Measurements from ENCODE around the gene NEGR1. TPM values are rescaled to one million over a fixed set of nuclear protein-coding genes. Genes with fewer than 3 reads are reported as not detected.

NEGR1 gene
- total and polyA plus RNA-seq, 9 of the 15 experiments (the other 6 are each of a cell fraction or from before 2014, with no cell fraction given), result not detected

DNA sequence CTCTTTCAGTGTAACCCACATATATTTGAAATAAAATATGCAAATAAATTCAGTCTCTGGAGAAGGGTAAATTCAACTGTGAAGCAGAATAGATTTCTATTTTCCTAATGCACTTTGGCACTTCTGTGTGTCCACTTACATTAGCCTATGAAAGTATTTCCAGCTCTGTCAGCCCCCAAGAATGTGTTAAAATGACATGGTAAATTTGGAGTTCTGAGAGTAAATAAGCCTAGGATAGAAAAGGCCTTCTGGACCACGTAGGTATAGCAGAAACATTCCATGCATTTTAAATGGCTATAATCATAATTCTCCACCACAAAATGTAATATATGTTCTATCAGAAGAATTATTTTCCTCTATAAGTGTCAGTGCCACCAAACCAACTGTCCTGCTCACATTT is 276.2 kb downstream of the NEGR1 start:
- in situ Hi-C loops (cut with MboI), result no loop called here

More for the DNA sequence above, 276.2 kb downstream of the NEGR1 start:
- no peak overlapping the region for H2AFZ ChIP-seq (ENCODE audit: low read depth, low read length)
- TF ChIP-seq CCNT2 (IDR thresholded peaks at IDR 0.05; ENCODE audit: borderline replicate concordance, extremely low read depth, insufficient read length, low read depth, low read length) (no peak), STAT5B (CRISPR knock-in tag; IDR thresholded peaks at IDR 0.05) (no peak), KDM5B (IDR thresholded peaks at IDR 0.05; ENCODE audit: insufficient replicate concordance, low read depth, low read length) (no peak), STAG1 (CRISPR knock-in tag; IDR thresholded peaks at IDR 0.05; ENCODE audit: borderline replicate concordance) (no peak), ZNF316 (IDR thresholded peaks at IDR 0.05) (no peak), ZNF561 (CRISPR knock-in tag; conservative IDR thresholded peaks at IDR 0.05) (no peak), ELF1 (tag; IDR thresholded peaks at IDR 0.05) (no peak), ZNF175 (CRISPR knock-in tag; IDR thresholded peaks at IDR 0.05; ENCODE audit: low read depth) (no peak), GABPA (tag; conservative IDR thresholded peaks at IDR 0.05; ENCODE audit: low read depth) (no peak)
- TF ChIP-seq, protein P1, sequence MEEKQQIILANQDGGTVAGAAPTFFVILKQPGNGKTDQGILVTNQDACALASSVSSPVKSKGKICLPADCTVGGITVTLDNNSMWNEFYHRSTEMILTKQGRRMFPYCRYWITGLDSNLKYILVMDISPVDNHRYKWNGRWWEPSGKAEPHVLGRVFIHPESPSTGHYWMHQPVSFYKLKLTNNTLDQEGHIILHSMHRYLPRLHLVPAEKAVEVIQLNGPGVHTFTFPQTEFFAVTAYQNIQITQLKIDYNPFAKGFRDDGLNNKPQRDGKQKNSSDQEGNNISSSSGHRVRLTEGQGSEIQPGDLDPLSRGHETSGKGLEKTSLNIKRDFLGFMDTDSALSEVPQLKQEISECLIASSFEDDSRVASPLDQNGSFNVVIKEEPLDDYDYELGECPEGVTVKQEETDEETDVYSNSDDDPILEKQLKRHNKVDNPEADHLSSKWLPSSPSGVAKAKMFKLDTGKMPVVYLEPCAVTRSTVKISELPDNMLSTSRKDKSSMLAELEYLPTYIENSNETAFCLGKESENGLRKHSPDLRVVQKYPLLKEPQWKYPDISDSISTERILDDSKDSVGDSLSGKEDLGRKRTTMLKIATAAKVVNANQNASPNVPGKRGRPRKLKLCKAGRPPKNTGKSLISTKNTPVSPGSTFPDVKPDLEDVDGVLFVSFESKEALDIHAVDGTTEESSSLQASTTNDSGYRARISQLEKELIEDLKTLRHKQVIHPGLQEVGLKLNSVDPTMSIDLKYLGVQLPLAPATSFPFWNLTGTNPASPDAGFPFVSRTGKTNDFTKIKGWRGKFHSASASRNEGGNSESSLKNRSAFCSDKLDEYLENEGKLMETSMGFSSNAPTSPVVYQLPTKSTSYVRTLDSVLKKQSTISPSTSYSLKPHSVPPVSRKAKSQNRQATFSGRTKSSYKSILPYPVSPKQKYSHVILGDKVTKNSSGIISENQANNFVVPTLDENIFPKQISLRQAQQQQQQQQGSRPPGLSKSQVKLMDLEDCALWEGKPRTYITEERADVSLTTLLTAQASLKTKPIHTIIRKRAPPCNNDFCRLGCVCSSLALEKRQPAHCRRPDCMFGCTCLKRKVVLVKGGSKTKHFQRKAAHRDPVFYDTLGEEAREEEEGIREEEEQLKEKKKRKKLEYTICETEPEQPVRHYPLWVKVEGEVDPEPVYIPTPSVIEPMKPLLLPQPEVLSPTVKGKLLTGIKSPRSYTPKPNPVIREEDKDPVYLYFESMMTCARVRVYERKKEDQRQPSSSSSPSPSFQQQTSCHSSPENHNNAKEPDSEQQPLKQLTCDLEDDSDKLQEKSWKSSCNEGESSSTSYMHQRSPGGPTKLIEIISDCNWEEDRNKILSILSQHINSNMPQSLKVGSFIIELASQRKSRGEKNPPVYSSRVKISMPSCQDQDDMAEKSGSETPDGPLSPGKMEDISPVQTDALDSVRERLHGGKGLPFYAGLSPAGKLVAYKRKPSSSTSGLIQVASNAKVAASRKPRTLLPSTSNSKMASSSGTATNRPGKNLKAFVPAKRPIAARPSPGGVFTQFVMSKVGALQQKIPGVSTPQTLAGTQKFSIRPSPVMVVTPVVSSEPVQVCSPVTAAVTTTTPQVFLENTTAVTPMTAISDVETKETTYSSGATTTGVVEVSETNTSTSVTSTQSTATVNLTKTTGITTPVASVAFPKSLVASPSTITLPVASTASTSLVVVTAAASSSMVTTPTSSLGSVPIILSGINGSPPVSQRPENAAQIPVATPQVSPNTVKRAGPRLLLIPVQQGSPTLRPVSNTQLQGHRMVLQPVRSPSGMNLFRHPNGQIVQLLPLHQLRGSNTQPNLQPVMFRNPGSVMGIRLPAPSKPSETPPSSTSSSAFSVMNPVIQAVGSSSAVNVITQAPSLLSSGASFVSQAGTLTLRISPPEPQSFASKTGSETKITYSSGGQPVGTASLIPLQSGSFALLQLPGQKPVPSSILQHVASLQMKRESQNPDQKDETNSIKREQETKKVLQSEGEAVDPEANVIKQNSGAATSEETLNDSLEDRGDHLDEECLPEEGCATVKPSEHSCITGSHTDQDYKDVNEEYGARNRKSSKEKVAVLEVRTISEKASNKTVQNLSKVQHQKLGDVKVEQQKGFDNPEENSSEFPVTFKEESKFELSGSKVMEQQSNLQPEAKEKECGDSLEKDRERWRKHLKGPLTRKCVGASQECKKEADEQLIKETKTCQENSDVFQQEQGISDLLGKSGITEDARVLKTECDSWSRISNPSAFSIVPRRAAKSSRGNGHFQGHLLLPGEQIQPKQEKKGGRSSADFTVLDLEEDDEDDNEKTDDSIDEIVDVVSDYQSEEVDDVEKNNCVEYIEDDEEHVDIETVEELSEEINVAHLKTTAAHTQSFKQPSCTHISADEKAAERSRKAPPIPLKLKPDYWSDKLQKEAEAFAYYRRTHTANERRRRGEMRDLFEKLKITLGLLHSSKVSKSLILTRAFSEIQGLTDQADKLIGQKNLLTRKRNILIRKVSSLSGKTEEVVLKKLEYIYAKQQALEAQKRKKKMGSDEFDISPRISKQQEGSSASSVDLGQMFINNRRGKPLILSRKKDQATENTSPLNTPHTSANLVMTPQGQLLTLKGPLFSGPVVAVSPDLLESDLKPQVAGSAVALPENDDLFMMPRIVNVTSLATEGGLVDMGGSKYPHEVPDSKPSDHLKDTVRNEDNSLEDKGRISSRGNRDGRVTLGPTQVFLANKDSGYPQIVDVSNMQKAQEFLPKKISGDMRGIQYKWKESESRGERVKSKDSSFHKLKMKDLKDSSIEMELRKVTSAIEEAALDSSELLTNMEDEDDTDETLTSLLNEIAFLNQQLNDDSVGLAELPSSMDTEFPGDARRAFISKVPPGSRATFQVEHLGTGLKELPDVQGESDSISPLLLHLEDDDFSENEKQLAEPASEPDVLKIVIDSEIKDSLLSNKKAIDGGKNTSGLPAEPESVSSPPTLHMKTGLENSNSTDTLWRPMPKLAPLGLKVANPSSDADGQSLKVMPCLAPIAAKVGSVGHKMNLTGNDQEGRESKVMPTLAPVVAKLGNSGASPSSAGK (IDR thresholded peaks at IDR 0.05), result no peak
- CTCF ChIA-PET (ENCODE audit: low intra/inter-chr PET ratio), result no interaction called here
- FAIRE-seq, result no peak
- H3K9me3 ChIP-seq (replicated peaks; ENCODE audit: control insufficient read depth, insufficient read depth, low read depth, low read length), result no peaks in the 10 kb centered on the region
- no peaks in the 10 kb centered on the region for H3K79me2 ChIP-seq (ENCODE audit: control insufficient read depth, insufficient read depth, low read length)
- H3K27ac ChIP-seq (ENCODE audit: extremely low read depth, low read depth, low read length), result no peak overlapping the region
- intact Hi-C loops (cut with micrococcal nuclease), result no loop called here
- no peaks in the 10 kb centered on the region for H3K9me1 ChIP-seq (ENCODE audit: control insufficient read depth, insufficient read depth, low read length)
- WGBS (ENCODE audit: insufficient coverage, low coverage, missing lambda C conversion rate), result 0% methylated on average over 1 of the region's 1 CpG
- ATAC-seq, result no peak
- no peaks in the 10 kb centered on the region for H3K27me3 ChIP-seq (ENCODE audit: control insufficient read depth in 2 of 2, insufficient read depth in 2 of 2, low read length in 2 of 2)
- no peak overlapping the region for H3K4me2 ChIP-seq (ENCODE audit: insufficient read depth, low read length)
- BruUV-seq (replicated peaks), result no TSS peak
- no peak for DNase-seq (ENCODE audit: extremely low read depth in 1 of 4, low spot score in 3 of 4)
- H4K20me1 ChIP-seq (replicated peaks; ENCODE audit: control insufficient read depth, insufficient read depth, low read length), result no peaks in the 10 kb centered on the region
- H3K4me1 ChIP-seq (replicated peaks in 1 of 2; ENCODE audit: control insufficient read depth in 2 of 2, insufficient read depth in 2 of 2, low read length in 2 of 2), result no peaks in the 10 kb centered on the region
- no peak overlapping the region for H3K9ac ChIP-seq (ENCODE audit: insufficient read depth in 1 of 2, low read depth in 2 of 2, low read length in 2 of 2)
- POLR2A ChIA-PET, result no interaction called here
- no peaks in the 10 kb centered on the region for H3K36me3 ChIP-seq (ENCODE audit: control insufficient read depth, insufficient read depth, low read length)
- H3K4me3 ChIP-seq, result no peak overlapping the region
